HG03439 (cell line): ENCODE results near the gene EIF5.

Experiments used
- ATAC-seq: cut with Tn5 transposase; IDR thresholded peaks from one replicate; pipeline ENCODE4 v1.9.1; 2021; ENCODE audit warnings: mild to moderate bottlenecking, moderate library complexity; ENCODE audit not compliant: unreplicated experiment

Gene EIF5

DNA sequence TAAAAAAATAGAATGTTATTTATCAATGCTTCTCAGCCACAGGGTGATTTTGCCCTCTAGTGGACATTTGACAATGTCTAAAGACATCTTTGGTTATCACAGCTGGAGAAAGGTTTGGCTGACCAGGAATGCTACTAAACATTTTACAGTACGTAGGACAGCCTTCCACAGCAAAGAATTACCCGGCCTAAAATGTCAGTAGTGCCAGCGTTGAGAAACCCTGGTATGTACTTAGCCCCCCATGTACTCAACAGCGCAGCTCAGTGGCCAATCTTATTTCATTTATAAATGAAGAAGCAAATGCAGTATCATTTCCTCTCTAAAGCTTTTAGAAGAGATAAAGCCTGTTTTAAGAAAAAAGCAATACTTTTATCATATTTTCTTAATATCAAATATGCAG, 57.0 kb downstream of the EIF5 start:
- no peak for ATAC-seq

DNA sequence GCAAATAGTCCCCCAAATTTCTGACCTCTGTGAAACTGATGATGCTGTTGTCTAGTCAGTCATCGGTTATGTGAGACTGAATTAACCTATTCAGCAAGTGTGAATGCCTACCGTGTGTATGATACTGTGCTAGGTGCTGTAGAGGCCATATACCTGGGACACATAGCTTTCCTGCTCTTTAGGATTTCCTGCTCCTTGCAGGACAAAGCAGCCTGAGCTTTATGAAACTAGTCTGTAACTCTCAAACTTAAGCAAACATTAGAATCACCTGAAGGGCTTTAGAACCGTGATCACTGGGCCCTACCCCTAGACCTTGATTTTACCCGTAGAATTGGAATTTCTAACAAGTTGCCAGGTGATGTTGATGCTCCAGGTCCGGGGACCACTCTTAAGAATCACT, 58.1 kb downstream of the EIF5 start:
- ATAC-seq, result no peak

GRCh38 chr14:103392572-103392971, 58.5 kb downstream of the EIF5 start:
- no peak for ATAC-seq

GRCh38 chr14:103393070-103393469, 59.0 kb downstream of the EIF5 start:
- no peak for ATAC-seq

DNA sequence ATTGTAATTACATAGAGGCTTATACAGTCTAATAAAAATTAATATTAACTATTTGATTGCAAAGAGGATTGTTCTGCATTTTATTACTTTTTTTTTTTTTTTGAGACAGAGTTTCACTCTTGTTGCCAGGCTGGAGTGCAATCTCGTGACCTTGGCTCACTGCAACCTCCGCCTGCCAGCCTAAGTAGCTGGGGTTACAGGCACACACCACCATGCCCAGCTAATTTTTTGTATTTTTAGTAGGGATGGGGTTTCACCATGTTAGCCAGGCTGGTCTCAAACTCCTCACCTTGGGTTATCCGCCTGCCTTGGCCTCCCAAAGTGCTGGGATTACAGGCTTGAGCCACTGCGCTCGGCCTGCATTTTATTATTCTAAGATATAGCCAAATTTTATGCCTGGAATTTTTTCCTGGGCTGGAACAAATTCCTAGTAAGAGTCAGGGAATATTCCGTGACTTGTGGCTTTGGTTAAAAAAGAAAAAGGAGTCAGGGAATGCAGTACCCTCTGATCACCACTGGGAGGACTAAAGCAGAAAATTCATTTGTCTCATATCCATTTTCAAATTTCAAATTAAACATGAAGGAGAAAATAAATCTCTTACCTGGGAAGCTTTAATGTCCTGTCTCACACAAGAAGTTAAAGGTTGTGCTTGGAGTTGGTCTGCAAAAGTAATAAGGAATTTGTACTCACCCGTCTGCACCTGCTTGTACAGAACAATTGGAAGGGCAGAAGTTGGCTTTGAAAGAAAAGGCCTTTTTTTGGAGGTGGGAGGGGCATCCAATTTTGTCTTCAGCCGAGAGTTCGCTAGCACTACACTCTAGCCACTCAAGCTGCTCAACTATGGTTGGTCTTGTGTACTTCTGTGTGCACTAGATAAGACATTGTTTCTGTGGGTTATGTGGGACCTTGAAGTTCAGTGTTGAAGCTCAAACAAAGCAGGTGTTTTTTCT, 59.9 kb downstream of the EIF5 start:
- ATAC-seq, result no peak
